ENCODE measurements around the gene TAX1BP3. TPM values are rescaled to one million over a fixed set of nuclear protein-coding genes. Genes with fewer than 3 reads are reported as not detected.

TAX1BP3 gene
- total RNA-seq, 1 experiment from 2014 or later, result 76.3 TPM

DNA sequence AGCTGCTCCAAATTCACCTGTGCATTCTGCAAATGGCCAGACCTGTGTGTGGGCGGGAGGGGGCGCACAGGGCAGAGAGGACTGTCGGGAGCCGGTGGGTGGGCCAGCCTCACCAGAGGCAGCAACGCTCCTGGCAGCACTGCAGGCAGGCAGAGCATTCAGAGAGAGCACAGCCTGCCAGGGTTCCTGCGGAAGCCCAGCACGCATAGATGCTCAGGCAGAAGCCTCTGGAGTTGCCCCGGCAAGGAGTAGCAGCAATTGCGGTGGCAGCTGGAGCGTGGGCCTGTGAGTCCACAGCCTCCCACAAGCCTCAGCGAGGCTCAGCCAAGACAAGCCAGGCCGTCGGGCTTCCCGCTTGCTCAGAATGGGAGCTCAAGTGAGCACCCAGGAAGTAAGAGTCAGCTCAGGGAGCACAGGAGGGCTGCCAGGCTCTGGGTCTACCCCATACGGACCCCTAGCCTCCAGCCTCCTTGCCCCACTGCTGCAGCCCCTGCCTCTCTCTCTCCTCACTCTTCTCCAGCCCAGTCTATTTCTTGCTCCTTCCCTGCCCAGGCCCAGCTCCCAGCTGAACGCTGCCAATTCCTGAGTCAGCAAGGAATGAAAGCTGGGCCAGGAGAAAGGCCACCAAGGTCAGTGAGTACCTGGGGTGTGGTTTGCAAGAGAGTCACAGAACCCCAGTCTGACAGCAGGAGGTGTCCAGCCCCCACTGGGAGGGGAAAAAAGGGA is 9.9 kb upstream of the TAX1BP3 start:
- Histone ChIP-seq H3K79me1 (ENCODE audit: insufficient read depth, low read depth, low read length, poor library complexity, severe bottlenecking) (no peaks in the 10 kb centered on the region), H3K4me2 (ENCODE audit: insufficient read depth, insufficient read length, low read length) (no peak overlapping the region), H3K56ac (ENCODE audit: insufficient read length, low read depth, low read length) (no peak overlapping the region), H2BK15ac (ENCODE audit: low read depth, low read length) (no peak overlapping the region), H3K79me2 (ENCODE audit: insufficient read depth, low read length) (no peaks in the 10 kb centered on the region), H4K5ac (ENCODE audit: insufficient read length, low read depth, low read length) (no peak overlapping the region), H2AFZ (ENCODE audit: low read length) (no peak overlapping the region), H2BK20ac (ENCODE audit: low read depth, low read length, poor library complexity, severe bottlenecking) (no peak overlapping the region), H2AK5ac (ENCODE audit: insufficient read length, low read length) (no peak overlapping the region), H3K23ac (ENCODE audit: insufficient read length, low read depth, low read length) (no peak overlapping the region), H3K27ac (ENCODE audit: insufficient read length, low read depth, low read length) (no peak overlapping the region), H3T11ph (ENCODE audit: low read length) (no peak overlapping the region), H3K18ac (ENCODE audit: insufficient read length, low read depth, low read length) (no peak overlapping the region), H4K20me1 (ENCODE audit: control insufficient read depth, insufficient read depth, insufficient read length) (no peaks in the 10 kb centered on the region), H3K9me3 (ENCODE audit: control insufficient read depth, low read depth, low read length) (no peaks in the 10 kb centered on the region), H3K4me1 (ENCODE audit: insufficient read depth, low read length) (no peaks in the 10 kb centered on the region), H3K14ac (ENCODE audit: insufficient read depth, low read length) (no peak overlapping the region), H2BK5ac (ENCODE audit: insufficient read length, low read length) (no peak overlapping the region), H4K8ac (replicated peaks; ENCODE audit: insufficient read length, low read depth, low read length) (no peak overlapping the region), H4K91ac (ENCODE audit: insufficient read length, low read depth, low read length) (no peak overlapping the region), H3K4ac (ENCODE audit: low read depth, low read length) (no peak overlapping the region), H3K23me2 (ENCODE audit: insufficient read length, low read depth, low read length, poor library complexity, severe bottlenecking) (no peaks in the 10 kb centered on the region), H3K9ac (ENCODE audit: extremely low read depth, insufficient read length, low read length) (no peak overlapping the region), H3K27me3 (ENCODE audit: insufficient read depth, low read length) (no peaks in the 10 kb centered on the region), H2BK120ac (ENCODE audit: low read depth, low read length, poor library complexity, severe bottlenecking) (no peak overlapping the region), H2BK12ac (ENCODE audit: insufficient read length, low read depth, low read length) (no peak overlapping the region)
- H3K4me3 Mint-ChIP-seq, result no peak overlapping the region; a peak in 1 of 5 replicates
- DNase-seq, result peak; percentile 91
- peaks cover 11 to 19% of the 10 kb centered on the region in 2 experiments for H3K4me1 Mint-ChIP-seq
- H3K9me3 Mint-ChIP-seq, result no peaks in the 10 kb centered on the region
- peak overlapping the region in 1 of 3 experiments; percentile 82; a peak in 3 of 7 replicates for H3K27ac Mint-ChIP-seq
- peaks cover 4% of the 10 kb centered on the region; the same call in 1 of the 2 replicates for H3K27me3 Mint-ChIP-seq (ENCODE audit: low read depth)
- no peaks in the 10 kb centered on the region; a peak in 1 of 7 replicates for H3K36me3 Mint-ChIP-seq (ENCODE audit: insufficient read depth in 1 of 3, low read depth in 3 of 3)
- TF ChIP-seq, protein P1, sequence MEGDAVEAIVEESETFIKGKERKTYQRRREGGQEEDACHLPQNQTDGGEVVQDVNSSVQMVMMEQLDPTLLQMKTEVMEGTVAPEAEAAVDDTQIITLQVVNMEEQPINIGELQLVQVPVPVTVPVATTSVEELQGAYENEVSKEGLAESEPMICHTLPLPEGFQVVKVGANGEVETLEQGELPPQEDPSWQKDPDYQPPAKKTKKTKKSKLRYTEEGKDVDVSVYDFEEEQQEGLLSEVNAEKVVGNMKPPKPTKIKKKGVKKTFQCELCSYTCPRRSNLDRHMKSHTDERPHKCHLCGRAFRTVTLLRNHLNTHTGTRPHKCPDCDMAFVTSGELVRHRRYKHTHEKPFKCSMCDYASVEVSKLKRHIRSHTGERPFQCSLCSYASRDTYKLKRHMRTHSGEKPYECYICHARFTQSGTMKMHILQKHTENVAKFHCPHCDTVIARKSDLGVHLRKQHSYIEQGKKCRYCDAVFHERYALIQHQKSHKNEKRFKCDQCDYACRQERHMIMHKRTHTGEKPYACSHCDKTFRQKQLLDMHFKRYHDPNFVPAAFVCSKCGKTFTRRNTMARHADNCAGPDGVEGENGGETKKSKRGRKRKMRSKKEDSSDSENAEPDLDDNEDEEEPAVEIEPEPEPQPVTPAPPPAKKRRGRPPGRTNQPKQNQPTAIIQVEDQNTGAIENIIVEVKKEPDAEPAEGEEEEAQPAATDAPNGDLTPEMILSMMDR (conservative IDR thresholded peaks at IDR 0.05), result peak; percentile 53
- WGBS (ENCODE audit: extremely low coverage, insufficient read length, low lambda C conversion rate), result no CpG with 5 or more reads among the region's 16 CpGs
